HCT116 (cell line): ENCODE measurements around the gene IARS1. TPM values are rescaled to one million over a fixed set of nuclear protein-coding genes. Genes with fewer than 3 reads are reported as not detected.

Experiments
- ATAC-seq: fragments of 200-7000 bp; cut with Tn5 transposase; 2 replicates; pipeline ENCODE4 v1.9.1; 2020; ENCODE audit warnings: mild to moderate bottlenecking, moderate library complexity
- BruUV-seq: library from RNA; stranded (reverse); fragments of 400-500 nt; replicated peaks from 2 replicates; lab custom pipeline; 2021; lab: Mats Ljungman, UMichigan
- CTCF ChIA-PET: fragments of 300-600 bp; sonication (Branson Sonifier 250); formaldehyde crosslinking; loops from one replicate; lab custom pipeline; 2021; ENCODE audit warnings: antibody characterized with exemption; lab: Charles Lee
- POLR2A ChIA-PET: fragments of 300-600, 350-600 bp; sonication (Branson Sonifier 250); formaldehyde crosslinking; loops from one replicate; lab custom pipeline; 2021; ENCODE audit warnings: antibody characterized with exemption; lab: Charles Lee
- RAD21 ChIA-PET, 2 experiments: fragments of 300-600 bp; sonication (Branson Sonifier 250); formaldehyde crosslinking; loops; one replicate each; lab custom pipeline; 2023; ENCODE audit warnings: low total read pairs in 2 of 2; ENCODE audit not compliant: uncharacterized antibody in 2 of 2, unreplicated experiment in 2 of 2, low non-redundant PET in 1 of 2; lab: Charles Lee
- DNase-seq: peaks from one replicate; pipeline ENCODE4 v3.0.0-alpha.2; 2010; ENCODE audit warnings: low read depth, low spot score
- H2AFZ ChIP-seq: fragments of 200-600 bp; shearing (Covaris generic), sonication (generic); 2 replicates; pipeline ENCODE4 v1.6.1; 2017; ENCODE audit warnings: low read depth, mixed run types, mixed read lengths, antibody characterized with exemption, low read length; ENCODE audit not compliant: poor library complexity, severe bottlenecking
- H3K27ac ChIP-seq: 2 replicates; pipeline ENCODE4 v1.5.1; 2012; ENCODE audit warnings: low read depth, low read length
- H3K27me3 ChIP-seq: fragments of 200-600 bp; sonication (generic); 2 replicates; pipeline ENCODE4 v1.6.1; 2016; ENCODE audit warnings: mixed run types, low read length, mixed read lengths; ENCODE audit not compliant: insufficient read depth
- H3K36me3 ChIP-seq, 2 experiments: fragments of 200-500 bp in 1 of 2; fragments of 200-600 bp in 1 of 2; sonication (Bioruptor generic) in 1 of 2; sonication (generic) in 1 of 2; 2 replicates each; pipeline versions ENCODE4 v1.5.1 to v1.6.1; 2014 to 2016; ENCODE audit warnings: low read length in 2 of 2, inconsistent platforms in 1 of 2, mixed read lengths in 1 of 2, mixed run types in 1 of 2; ENCODE audit not compliant: insufficient read depth in 2 of 2, control insufficient read depth in 1 of 2
- H3K4me1 ChIP-seq, 2 experiments: fragments of 200-600 bp in 1 of 2; sonication (generic) in 1 of 2; 2 replicates each; pipeline versions ENCODE4 v1.5.1 to v1.6.1; 2012 to 2017; ENCODE audit warnings: low read length in 2 of 2, inconsistent platforms in 1 of 2, mild to moderate bottlenecking in 1 of 2, mixed read lengths in 1 of 2, mixed run types in 1 of 2, moderate library complexity in 1 of 2; ENCODE audit not compliant: insufficient read depth in 2 of 2, control insufficient read depth in 1 of 2
- H3K4me2 ChIP-seq: fragments of 200-600 bp; sonication (generic); 2 replicates; pipeline ENCODE4 v1.6.1; 2017; ENCODE audit warnings: mixed run types, low read length, mixed read lengths
- H3K4me3 ChIP-seq, 2 experiments: fragments of 200-600 bp in 1 of 2; sonication (generic) in 1 of 2; replicated peaks in 1 of 2; 2 replicates each; pipeline ENCODE4 v1.5.1; 2011 to 2016; ENCODE audit warnings: low read length in 2 of 2, control low read depth in 1 of 2, low read depth in 1 of 2, mild to moderate bottlenecking in 1 of 2, mixed read lengths in 1 of 2, mixed run types in 1 of 2
- H3K79me2 ChIP-seq: fragments of 200-600 bp; sonication (generic); 2 replicates; pipeline ENCODE4 v1.6.1; 2017; ENCODE audit warnings: mild to moderate bottlenecking, mixed run types, low read length, moderate library complexity, mixed read lengths; ENCODE audit not compliant: insufficient read depth
- H3K9ac ChIP-seq: fragments of 200-600 bp; sonication (generic); 2 replicates; pipeline ENCODE4 v1.6.1; 2016; ENCODE audit warnings: low read length, mixed read lengths
- H3K9me2 ChIP-seq: fragments of 200-600 bp; sonication (generic), shearing (Covaris generic); 2 replicates; pipeline ENCODE4 v1.6.1; 2017; ENCODE audit warnings: mixed run types, mild to moderate bottlenecking, moderate library complexity; ENCODE audit not compliant: insufficient read depth
- H3K9me3 ChIP-seq, 2 experiments: fragments of 200-500 bp in 1 of 2; fragments of 200-600 bp in 1 of 2; sonication (Bioruptor generic) in 1 of 2; sonication (generic) in 1 of 2; 2 replicates each; pipeline ENCODE4 v1.6.1; 2014 to 2017; ENCODE audit warnings: low read length in 2 of 2, mixed read lengths in 2 of 2, inconsistent platforms in 1 of 2, low read depth in 1 of 2, mild to moderate bottlenecking in 1 of 2, mixed run types in 1 of 2, moderate library complexity in 1 of 2; ENCODE audit not compliant: control insufficient read depth in 1 of 2, insufficient read depth in 1 of 2
- H4K20me1 ChIP-seq: fragments of 200-600 bp; sonication (generic), shearing (Covaris generic); 2 replicates; pipeline ENCODE4 v1.6.1; 2017; ENCODE audit warnings: mixed run types, mild to moderate bottlenecking, moderate library complexity; ENCODE audit not compliant: insufficient read depth
- CEBPB ChIP-seq: IDR thresholded peaks from 2 replicates; pipeline ENCODE4 v1.6.1; 2012; ENCODE audit warnings: low read depth
- EGR1 ChIP-seq: IDR thresholded peaks from 2 replicates; pipeline ENCODE4 v1.6.1; 2012; ENCODE audit warnings: low read depth
- ELF1 ChIP-seq: IDR thresholded peaks from 2 replicates; pipeline ENCODE4 v1.6.1; 2012; ENCODE audit warnings: low read depth, borderline replicate concordance
- EZH2 ChIP-seq: fragments of 200-600 bp; sonication (generic); IDR thresholded peaks from 2 replicates; pipeline ENCODE4 v1.6.1; 2017; ENCODE audit warnings: antibody characterized with exemption, mixed run types
- JUND ChIP-seq: IDR thresholded peaks from 2 replicates; pipeline ENCODE4 v1.6.1; 2012
- TCF7L2 ChIP-seq: IDR thresholded peaks from 2 replicates; pipeline ENCODE4 v1.7.0; 2011; ENCODE audit warnings: borderline replicate concordance, inconsistent platforms; ENCODE audit not compliant: insufficient read depth, insufficient read length; ENCODE audit errors: extremely low read depth
- YY1 ChIP-seq: IDR thresholded peaks from 2 replicates; pipeline ENCODE4 v1.6.1; 2011; ENCODE audit warnings: low read length, low read depth, moderate library complexity, mild to moderate bottlenecking; ENCODE audit not compliant: insufficient replicate concordance; ENCODE audit errors: extremely low read depth
- ZFX ChIP-seq: fragments of 450-650 bp; IDR thresholded peaks from 2 replicates; pipeline ENCODE4 v1.6.1; 2017
- intact Hi-C: fragments of 100-400 bp; cut with micrococcal nuclease; formaldehyde crosslinking; loops from 2 replicates; pipeline ENCODE4 v1.10.0; 2022
- total RNA-seq: library from RNA; stranded (reverse); gene quantifications from one replicate; pipeline ENCODE4 v1.2.1, GENCODE V29; 2021; ENCODE audit not compliant: unreplicated experiment
- TF ChIP-seq, protein P1 (sequence below): IDR thresholded peaks from 2 replicates; pipeline ENCODE4 v1.6.1; 2012
- TF ChIP-seq, protein P2 (sequence below): IDR thresholded peaks from 2 replicates; pipeline ENCODE4 v1.6.1; 2012
- TF ChIP-seq, protein P3 (sequence below): IDR thresholded peaks from 2 replicates; pipeline ENCODE4 v1.6.1; 2011; ENCODE audit warnings: mild to moderate bottlenecking, low read length, moderate library complexity; ENCODE audit not compliant: insufficient replicate concordance; ENCODE audit errors: extremely low read depth

Gene IARS1
- total RNA-seq, 1 experiment from 2014 or later = 279 TPM

DNA sequence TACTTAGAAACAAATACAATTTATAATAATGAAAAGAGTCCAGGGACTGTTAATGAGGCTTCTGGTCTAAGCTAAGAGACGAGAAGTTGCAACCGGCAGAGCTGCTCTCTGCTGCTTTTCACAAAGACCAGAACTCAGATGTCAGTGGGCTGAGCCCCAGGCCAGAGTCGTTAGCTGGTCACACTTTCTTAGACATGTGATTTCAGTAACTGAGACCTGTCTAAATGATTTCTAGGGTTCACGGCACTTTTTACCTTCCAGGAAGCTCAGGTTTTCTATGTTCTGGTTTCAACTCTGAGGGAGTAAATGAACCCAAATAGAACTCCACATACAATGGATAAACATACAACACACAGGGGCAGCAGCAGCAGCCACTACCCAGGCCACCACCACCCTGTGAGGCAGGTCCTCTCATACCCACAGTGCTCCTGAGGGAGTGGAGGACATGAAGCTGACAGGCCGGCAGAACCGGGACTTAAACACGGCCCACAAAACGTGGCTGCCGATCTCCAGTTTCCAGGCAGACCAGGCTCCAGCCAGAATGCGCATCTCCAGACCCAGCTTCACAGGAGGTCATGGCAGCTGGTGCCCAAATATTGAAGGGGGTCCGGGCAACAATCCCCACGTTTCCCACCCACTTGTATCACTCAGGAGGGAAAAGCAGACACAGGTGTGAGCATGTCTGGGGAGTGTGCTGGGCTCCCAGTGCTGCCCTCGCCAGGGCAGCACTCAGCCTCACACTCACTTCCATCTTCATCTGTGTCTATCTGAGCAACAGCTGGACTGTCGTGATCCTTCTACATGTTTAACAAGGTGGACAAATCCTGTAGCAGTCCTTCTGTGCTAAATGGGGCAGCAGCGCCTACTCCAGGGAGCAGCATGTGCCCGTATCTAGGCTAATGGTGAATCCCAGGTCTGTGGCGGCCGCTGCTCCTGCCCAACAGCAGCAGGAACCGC is 38.8 kb downstream of the IARS1 start:
- Histone ChIP-seq H3K9ac (no peak overlapping the region), H3K4me2 (no peak overlapping the region), H3K4me1 (no peaks in the 10 kb centered on the region), H3K9me3 (no peaks in the 10 kb centered on the region), H3K27me3 (no peaks in the 10 kb centered on the region), H2AFZ (no peak overlapping the region), H3K79me2 (peaks cover 26% of the 10 kb centered on the region; the same call in 1 of the 2 replicates), H3K36me3 (peaks cover 82 to 86% of the 10 kb centered on the region in 2 experiments), H3K27ac (no peak overlapping the region), H3K9me2 (no peaks in the 10 kb centered on the region), H3K4me3 (no peak overlapping the region), H4K20me1 (no peaks in the 10 kb centered on the region; the same call in 1 of the 2 replicates)
- no peak for DNase-seq
- RAD21 ChIA-PET = no interaction called here
- ATAC-seq = peak; percentile 35; the same call in 1 of the 2 replicates
- CTCF ChIA-PET = interaction anchor here (2.0 kb wide), 1 partner anchor 114 kb away, joined by 6 read pairs; no protein-coding TSS in a partner anchor
- intact Hi-C loops = no loop called here
- POLR2A ChIA-PET = no interaction called here
- TF ChIP-seq, protein P1, sequence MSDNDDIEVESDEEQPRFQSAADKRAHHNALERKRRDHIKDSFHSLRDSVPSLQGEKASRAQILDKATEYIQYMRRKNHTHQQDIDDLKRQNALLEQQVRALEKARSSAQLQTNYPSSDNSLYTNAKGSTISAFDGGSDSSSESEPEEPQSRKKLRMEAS = no peak
- TF ChIP-seq ELF1 (no peak), EZH2 (no peak), ZFX (no peak), JUND (no peak), CEBPB (no peak), YY1 (no peak), TCF7L2 (no peak), EGR1 (no peak)
- TF ChIP-seq, protein P2, sequence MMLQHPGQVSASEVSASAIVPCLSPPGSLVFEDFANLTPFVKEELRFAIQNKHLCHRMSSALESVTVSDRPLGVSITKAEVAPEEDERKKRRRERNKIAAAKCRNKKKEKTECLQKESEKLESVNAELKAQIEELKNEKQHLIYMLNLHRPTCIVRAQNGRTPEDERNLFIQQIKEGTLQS = no peak
- TF ChIP-seq, protein P3, sequence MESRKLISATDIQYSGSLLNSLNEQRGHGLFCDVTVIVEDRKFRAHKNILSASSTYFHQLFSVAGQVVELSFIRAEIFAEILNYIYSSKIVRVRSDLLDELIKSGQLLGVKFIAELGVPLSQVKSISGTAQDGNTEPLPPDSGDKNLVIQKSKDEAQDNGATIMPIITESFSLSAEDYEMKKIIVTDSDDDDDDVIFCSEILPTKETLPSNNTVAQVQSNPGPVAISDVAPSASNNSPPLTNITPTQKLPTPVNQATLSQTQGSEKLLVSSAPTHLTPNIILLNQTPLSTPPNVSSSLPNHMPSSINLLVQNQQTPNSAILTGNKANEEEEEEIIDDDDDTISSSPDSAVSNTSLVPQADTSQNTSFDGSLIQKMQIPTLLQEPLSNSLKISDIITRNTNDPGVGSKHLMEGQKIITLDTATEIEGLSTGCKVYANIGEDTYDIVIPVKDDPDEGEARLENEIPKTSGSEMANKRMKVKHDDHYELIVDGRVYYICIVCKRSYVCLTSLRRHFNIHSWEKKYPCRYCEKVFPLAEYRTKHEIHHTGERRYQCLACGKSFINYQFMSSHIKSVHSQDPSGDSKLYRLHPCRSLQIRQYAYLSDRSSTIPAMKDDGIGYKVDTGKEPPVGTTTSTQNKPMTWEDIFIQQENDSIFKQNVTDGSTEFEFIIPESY = no peak
- no TSS peak for BruUV-seq
